ENCODE results near the gene WDR87. TPM values are rescaled to one million over a fixed set of nuclear protein-coding genes. Genes with fewer than 3 reads are reported as not detected.

WDR87 gene
- total and polyA plus RNA-seq, 10 of the 15 experiments (the other 5 are each of a cell fraction or from before 2014, with no cell fraction given) = not detected

- no peak for TF ChIP-seq JUND (IDR thresholded peaks at IDR 0.05; ENCODE audit: low read depth, low read length)
- TF ChIP-seq ATF2 (IDR thresholded peaks at IDR 0.05; ENCODE audit: low read length) = no peak
Observed at GRCh38 chr19:37877147-37877546, 29.2 kb downstream of the WDR87 start (continued).

- H3K4me3 ChIP-seq = no peak overlapping the region
- intact Hi-C loops (cut with micrococcal nuclease; ENCODE audit: unreplicated experiment) (no loop called here), in situ Hi-C loops (cut with MboI) (no loop called here)
- ChIA-PET POLR2A (no interaction called here), RAD21 (ENCODE audit: unreplicated experiment) (no interaction called here), SMC1A (ENCODE audit: uncharacterized antibody, unreplicated experiment) (no interaction called here), CTCF (no interaction called here)
- ATAC-seq (no peak), DNase-seq (ENCODE audit: low read depth, low spot score) (no peak), FAIRE-seq (no peak)
- H3K9me3 ChIP-seq (replicated peaks; ENCODE audit: control insufficient read depth, insufficient read depth, low read length) = no peaks in the 10 kb centered on the region; the same call in 1 of the 3 replicates
- 37% methylated on average over 2 of the region's 2 CpGs for WGBS (ENCODE audit: insufficient coverage, insufficient replicate concordance, low lambda C conversion rate, missing lambda C conversion rate)
- no peak overlapping the region for H3K27ac ChIP-seq (ENCODE audit: control insufficient read depth, insufficient read depth)
- no peaks in the 10 kb centered on the region for H3K4me1 ChIP-seq (ENCODE audit: control insufficient read depth, insufficient read depth, low read length)
- H2AFZ ChIP-seq (ENCODE audit: control insufficient read depth, low read depth, low read length) = no peak overlapping the region
- no peak overlapping the region for H3K9ac ChIP-seq (ENCODE audit: control insufficient read depth, insufficient read depth, low read length)
- no TSS peak for BruUV-seq (replicated peaks)
- H3K4me2 ChIP-seq (ENCODE audit: control insufficient read depth, insufficient read depth) = no peak overlapping the region
- H3K36me3 ChIP-seq (ENCODE audit: control insufficient read depth in 2 of 2, insufficient read depth in 2 of 2, low read length in 1 of 2) = no peaks in the 10 kb centered on the region
- H3K79me2 ChIP-seq (ENCODE audit: control insufficient read depth, insufficient read depth, low read length) = no peaks in the 10 kb centered on the region
- TF ChIP-seq BHLHE40 (IDR thresholded peaks at IDR 0.05; ENCODE audit: borderline replicate concordance in 1 of 2, low read depth in 2 of 2, low read length in 1 of 2) (no peak), POLR2AphosphoS5 (IDR thresholded peaks at IDR 0.05; ENCODE audit: low read length) (no peak), MTA2 (IDR thresholded peaks at IDR 0.05; ENCODE audit: low read depth) (no peak), GABPA (IDR thresholded peaks at IDR 0.05; ENCODE audit: low read depth) (no peak), SKIL (IDR thresholded peaks at IDR 0.05; ENCODE audit: low read depth, poor library complexity, severe bottlenecking) (no peak), HCFC1 (IDR thresholded peaks at IDR 0.05; ENCODE audit: low read length) (no peak), JUNB (IDR thresholded peaks at IDR 0.05) (no peak), RUNX3 (IDR thresholded peaks at IDR 0.05; ENCODE audit: low read length) (no peak), YY1 (IDR thresholded peaks at IDR 0.05; ENCODE audit: low read depth, low read length) (no peak), ZZZ3 (IDR thresholded peaks at IDR 0.05; ENCODE audit: control insufficient read depth, insufficient read length, low read depth) (no peak), RELA (IDR thresholded peaks at IDR 0.05; ENCODE audit: borderline replicate concordance, partially characterized antibody) (no peak), ZNF207 (IDR thresholded peaks at IDR 0.05; ENCODE audit: borderline replicate concordance) (no peak), RAD51 (IDR thresholded peaks at IDR 0.05) (no peak), GATAD2B (conservative IDR thresholded peaks at IDR 0.05; ENCODE audit: low read depth) (no peak), RBBP5 (conservative IDR thresholded peaks at IDR 0.05) (no peak), ZNF217 (IDR thresholded peaks at IDR 0.05) (no peak), CHD4 (IDR thresholded peaks at IDR 0.05) (no peak)
- H3K27me3 ChIP-seq (replicated peaks in 1 of 2; ENCODE audit: control insufficient read depth in 2 of 2, insufficient read depth in 2 of 2, low read length in 1 of 2) = no peaks in the 10 kb centered on the region
- H4K20me1 ChIP-seq (ENCODE audit: control insufficient read depth, insufficient read depth) = no peaks in the 10 kb centered on the region
Observed at GRCh38 chr19:37876032-37876431, 30.4 kb downstream of the WDR87 start.
